ENCODE data around the gene ASF1B.

DNA sequence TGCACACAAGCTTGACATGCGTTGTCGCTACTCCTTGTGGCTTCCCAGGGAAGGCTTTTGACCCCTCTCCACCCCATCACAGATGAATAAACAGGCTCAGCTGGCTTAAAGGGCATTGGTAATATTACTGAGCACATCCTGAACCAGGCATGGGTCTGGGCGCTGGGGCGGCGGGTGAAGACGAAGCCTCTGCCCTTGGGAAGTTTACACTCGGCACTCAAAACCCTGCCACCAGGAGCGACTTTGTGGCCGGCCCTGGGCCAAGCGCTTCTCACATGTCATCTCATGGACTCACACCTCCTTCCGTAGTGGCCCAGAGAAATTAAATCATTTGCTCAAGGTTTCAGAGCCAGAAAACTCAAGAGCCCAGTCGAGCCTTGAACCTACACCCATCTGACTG lies 32.6 kb upstream of the ASF1B start:
- TF ChIP-seq, protein P1, sequence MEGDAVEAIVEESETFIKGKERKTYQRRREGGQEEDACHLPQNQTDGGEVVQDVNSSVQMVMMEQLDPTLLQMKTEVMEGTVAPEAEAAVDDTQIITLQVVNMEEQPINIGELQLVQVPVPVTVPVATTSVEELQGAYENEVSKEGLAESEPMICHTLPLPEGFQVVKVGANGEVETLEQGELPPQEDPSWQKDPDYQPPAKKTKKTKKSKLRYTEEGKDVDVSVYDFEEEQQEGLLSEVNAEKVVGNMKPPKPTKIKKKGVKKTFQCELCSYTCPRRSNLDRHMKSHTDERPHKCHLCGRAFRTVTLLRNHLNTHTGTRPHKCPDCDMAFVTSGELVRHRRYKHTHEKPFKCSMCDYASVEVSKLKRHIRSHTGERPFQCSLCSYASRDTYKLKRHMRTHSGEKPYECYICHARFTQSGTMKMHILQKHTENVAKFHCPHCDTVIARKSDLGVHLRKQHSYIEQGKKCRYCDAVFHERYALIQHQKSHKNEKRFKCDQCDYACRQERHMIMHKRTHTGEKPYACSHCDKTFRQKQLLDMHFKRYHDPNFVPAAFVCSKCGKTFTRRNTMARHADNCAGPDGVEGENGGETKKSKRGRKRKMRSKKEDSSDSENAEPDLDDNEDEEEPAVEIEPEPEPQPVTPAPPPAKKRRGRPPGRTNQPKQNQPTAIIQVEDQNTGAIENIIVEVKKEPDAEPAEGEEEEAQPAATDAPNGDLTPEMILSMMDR (IDR thresholded peaks at IDR 0.05): no peak
- TF ChIP-seq EZH2 (IDR thresholded peaks at IDR 0.05): no peak
